DLD1 (cell line): ENCODE results near the gene RASL10A.

Source experiments
- in situ Hi-C: cut with HindIII; loops from 2 replicates; pipeline ENCODE4 v1.10.0; 2017; ENCODE audit warnings: low sequenced_read_pairs

Gene RASL10A

GRCh38 chr22:29325356-29325755 lies 9.9 kb upstream of the RASL10A start:
- in situ Hi-C loops: no loop called here

GRCh38 chr22:29323641-29324040 lies 8.1 kb upstream of the RASL10A start:
- in situ Hi-C loops: no loop called here

- in situ Hi-C loops: no loop called here
These were observed 5.0 kb upstream of the RASL10A start for GRCh38 chr22:29320546-29320945.

- in situ Hi-C loops: no loop called here
These were observed 3.6 kb upstream of the RASL10A start for GRCh38 chr22:29319072-29319471.

- in situ Hi-C loops: no loop called here
These were observed 2.4 kb upstream of the RASL10A start for GRCh38 chr22:29317827-29318454.

GRCh38 chr22:29316141-29316828 lies 788 bp upstream of the RASL10A start:
- in situ Hi-C loops: no loop called here

- in situ Hi-C loops: no loop called here
These were observed 786 bp downstream of the RASL10A start for GRCh38 chr22:29314537-29315285.

GRCh38 chr22:29313576-29314466 lies 1.7 kb downstream of the RASL10A start:
- in situ Hi-C loops: no loop called here

- in situ Hi-C loops: no loop called here
These were observed 2.3 kb downstream of the RASL10A start for GRCh38 chr22:29313126-29313575.

GRCh38 chr22:29312218-29313125 lies 3.0 kb downstream of the RASL10A start:
- in situ Hi-C loops: no loop called here

GRCh38 chr22:29311464-29312217 lies 3.9 kb downstream of the RASL10A start:
- in situ Hi-C loops: no loop called here

GRCh38 chr22:29310863-29311339 lies 4.6 kb downstream of the RASL10A start:
- in situ Hi-C loops: no loop called here

GRCh38 chr22:29310065-29310862 lies 5.2 kb downstream of the RASL10A start:
- in situ Hi-C loops: no loop called here

- in situ Hi-C loops: no loop called here
These were observed 6.0 kb downstream of the RASL10A start for GRCh38 chr22:29309332-29310064.

- in situ Hi-C loops: no loop called here
These were observed 6.7 kb downstream of the RASL10A start for GRCh38 chr22:29308791-29309262.

- in situ Hi-C loops: no loop called here
These were observed 7.2 kb downstream of the RASL10A start for GRCh38 chr22:29308148-29308790.

- in situ Hi-C loops: no loop called here
These were observed 7.8 kb downstream of the RASL10A start for GRCh38 chr22:29307596-29308147.
